H1 (cell line): ENCODE measurements around the gene CELA1. TPM values are rescaled to one million over a fixed set of nuclear protein-coding genes. Genes with fewer than 3 reads are reported as not detected.
A peak's percentile ranks its signal among the peaks of the same experiment; 100 is the strongest.

Experiments used
- CTCF ChIA-PET: fragments of 300-600 bp; sonication (Branson Sonifier 250); formaldehyde crosslinking; loops from one replicate; lab custom pipeline; 2021; ENCODE audit not compliant: partially characterized antibody; lab: Charles Lee
- POLR2A ChIA-PET: fragments of 300-600 bp; sonication (Branson Sonifier 250); formaldehyde crosslinking; loops from one replicate; lab custom pipeline; 2021; ENCODE audit warnings: inconsistent platforms; ENCODE audit not compliant: partially characterized antibody; lab: Charles Lee
- DNase-seq, 2 experiments: peaks; one replicate each; pipeline versions ENCODE4 v3.0.0 to v3.0.0-alpha.2; 2010 to 2022; ENCODE audit warnings: low spot score in 2 of 2, low read depth in 1 of 2, mixed read lengths in 1 of 2
- FAIRE-seq: peaks from 2 replicates; lab custom pipeline; 2011; peaks lifted over from hg19 to GRCh38; lab: Jason Lieb, UNC
- H2AFZ ChIP-seq: 2 replicates; pipeline ENCODE4 v1.8.1; 2012; ENCODE audit warnings: low read length, inconsistent platforms
- H2AK5ac ChIP-seq: 2 replicates; pipeline ENCODE4 v1.6.1; 2013; ENCODE audit warnings: low read depth, low read length
- H2BK120ac ChIP-seq: replicated peaks from 2 replicates; pipeline ENCODE3; 2013; ENCODE audit warnings: low read depth, low read length, inconsistent platforms
- H2BK12ac ChIP-seq: 2 replicates; pipeline ENCODE4 v1.6.1; 2013; ENCODE audit warnings: low read depth, low read length
- H2BK15ac ChIP-seq: 2 replicates; pipeline ENCODE4 v1.6.1; 2013; ENCODE audit warnings: low read length
- H2BK20ac ChIP-seq: 2 replicates; pipeline ENCODE4 v1.6.1; 2013; ENCODE audit warnings: low read length
- H2BK5ac ChIP-seq: 2 replicates; pipeline ENCODE4 v1.6.1; 2013; ENCODE audit warnings: low read depth, low read length
- H3K14ac ChIP-seq: 2 replicates; pipeline ENCODE4 v1.6.1; 2013; ENCODE audit warnings: inconsistent platforms; ENCODE audit not compliant: insufficient read length
- H3K18ac ChIP-seq: 2 replicates; pipeline ENCODE4 v1.6.1; 2013; ENCODE audit warnings: low read length; ENCODE audit errors: extremely low read depth
- H3K23ac ChIP-seq: 2 replicates; pipeline ENCODE4 v1.6.1; 2013; ENCODE audit warnings: inconsistent platforms; ENCODE audit not compliant: insufficient read length
- H3K23me2 ChIP-seq: 2 replicates; pipeline ENCODE4 v1.6.1; 2013; ENCODE audit warnings: low read depth, low read length
- H3K27ac ChIP-seq: 2 replicates; pipeline ENCODE4 v1.6.1; 2011; ENCODE audit warnings: low read depth, low read length, inconsistent platforms
- H3K27me3 ChIP-seq, 4 experiments: replicated peaks in 1 of 4; 1 replicate in 1 of 4; 2 replicates in 3 of 4; pipeline versions ENCODE4 v1.6.1 to v1.8.1; 2011 to 2013; ENCODE audit warnings: low read length in 3 of 4, mild to moderate bottlenecking in 3 of 4, inconsistent platforms in 2 of 4, mixed read lengths in 2 of 4, moderate library complexity in 1 of 4; ENCODE audit not compliant: control insufficient read depth in 3 of 4, insufficient read depth in 3 of 4; ENCODE audit errors: extremely low read depth in 1 of 4
- H3K36me3 ChIP-seq, 4 experiments: 2 replicates each; pipeline versions ENCODE4 v1.6.1 to v1.8.1; 2011 to 2013; ENCODE audit warnings: mild to moderate bottlenecking in 4 of 4, low read length in 3 of 4, moderate library complexity in 2 of 4, control low read depth in 1 of 4, inconsistent platforms in 1 of 4; ENCODE audit not compliant: insufficient read depth in 4 of 4, control insufficient read depth in 2 of 4
- H3K4ac ChIP-seq: replicated peaks from 2 replicates; pipeline ENCODE3; 2013; ENCODE audit warnings: low read length, low read depth, mixed read lengths, inconsistent platforms; ENCODE audit not compliant: insufficient read length
- H3K4me1 ChIP-seq, 4 experiments: replicated peaks in 1 of 4; 1 replicate in 1 of 4; 2 replicates in 3 of 4; pipeline versions ENCODE4 v1.6.1 to v1.8.1; 2011 to 2013; ENCODE audit warnings: low read length in 3 of 4, inconsistent platforms in 2 of 4, mixed read lengths in 1 of 4; ENCODE audit not compliant: insufficient read depth in 4 of 4, control insufficient read depth in 3 of 4
- H3K4me2 ChIP-seq, 2 experiments: 2 replicates each; pipeline versions ENCODE4 v1.6.1 to v1.8.1; 2011 to 2013; ENCODE audit warnings: low read depth in 2 of 2, low read length in 2 of 2, control low read depth in 1 of 2, inconsistent platforms in 1 of 2, mild to moderate bottlenecking in 1 of 2; ENCODE audit not compliant: insufficient read depth in 1 of 2
- H3K4me3 ChIP-seq, 4 experiments: fragments of 200-600, 300-600 bp in 1 of 4; sonication (generic), shearing (Covaris generic), sonication (Bioruptor Twin) in 1 of 4; 2 replicates each; pipeline versions ENCODE4 v1.5.1 to v1.8.1; 2011 to 2016; ENCODE audit warnings: low read length in 4 of 4, low read depth in 3 of 4, control low read depth in 2 of 4, inconsistent platforms in 2 of 4, mild to moderate bottlenecking in 2 of 4, mixed read lengths in 1 of 4, moderate library complexity in 1 of 4; ENCODE audit not compliant: insufficient read depth in 2 of 4; ENCODE audit errors: extremely low read depth in 1 of 4
- H3K56ac ChIP-seq: replicated peaks from 2 replicates; pipeline ENCODE3; 2013; ENCODE audit warnings: low read depth, mild to moderate bottlenecking, mixed read lengths, low read length, inconsistent platforms; ENCODE audit not compliant: insufficient read length
- H3K79me1 ChIP-seq: 2 replicates; pipeline ENCODE4 v1.6.1; 2013; ENCODE audit warnings: low read depth, low read length, control low read depth
- H3K79me2 ChIP-seq, 2 experiments: 2 replicates each; pipeline versions ENCODE4 v1.6.1 to v1.8.1; 2012 to 2013; ENCODE audit warnings: low read length in 2 of 2, mild to moderate bottlenecking in 2 of 2, inconsistent platforms in 1 of 2; ENCODE audit not compliant: insufficient read depth in 2 of 2, control insufficient read depth in 1 of 2
- H3K9ac ChIP-seq, 4 experiments: replicated peaks in 1 of 4; 1 replicate in 1 of 4; 2 replicates in 3 of 4; pipeline versions ENCODE4 v1.6.1 to v1.8.1; 2011 to 2013; ENCODE audit warnings: low read depth in 3 of 4, low read length in 3 of 4, control low read depth in 2 of 4, mild to moderate bottlenecking in 2 of 4, moderate library complexity in 2 of 4, inconsistent platforms in 1 of 4; ENCODE audit errors: extremely low read depth in 1 of 4
- H3K9me3 ChIP-seq, 2 experiments: 2 replicates each; pipeline versions ENCODE4 v1.6.1 to v1.8.1; 2012 to 2013; ENCODE audit warnings: mild to moderate bottlenecking in 2 of 2, moderate library complexity in 2 of 2, control low read depth in 1 of 2, inconsistent platforms in 1 of 2, low read depth in 1 of 2, low read length in 1 of 2, mixed read lengths in 1 of 2; ENCODE audit not compliant: insufficient read depth in 2 of 2
- H4K20me1 ChIP-seq, 2 experiments: replicated peaks in 1 of 2; 2 replicates each; pipeline versions ENCODE3 to v1.8.1; 2011 to 2013; ENCODE audit warnings: inconsistent platforms in 2 of 2, low read length in 2 of 2, mild to moderate bottlenecking in 1 of 2; ENCODE audit not compliant: insufficient read depth in 2 of 2, control insufficient read depth in 1 of 2
- H4K5ac ChIP-seq: 2 replicates; pipeline ENCODE4 v1.6.1; 2013; ENCODE audit warnings: low read length, low read depth, mixed read lengths, inconsistent platforms; ENCODE audit not compliant: insufficient read length
- H4K8ac ChIP-seq: 2 replicates; pipeline ENCODE4 v1.8.0; 2013; ENCODE audit warnings: mild to moderate bottlenecking, moderate library complexity, low read length, inconsistent platforms; ENCODE audit not compliant: insufficient read depth; ENCODE audit errors: extremely low read depth
- H4K91ac ChIP-seq: replicated peaks from 2 replicates; pipeline ENCODE3; 2013; ENCODE audit warnings: low read length, mixed read lengths, inconsistent platforms; ENCODE audit not compliant: insufficient read length
- ASH2L ChIP-seq: fragments of 200-600, 300-600 bp; sonication (generic); IDR thresholded peaks from one replicate; pipeline ENCODE4 v1.7.1; 2017; ENCODE audit warnings: low read length
- BCL11A ChIP-seq, 2 experiments: IDR thresholded peaks; one replicate each; pipeline ENCODE4 v1.6.1; 2011; ENCODE audit warnings: low read depth in 2 of 2, low read length in 2 of 2, mild to moderate bottlenecking in 2 of 2
- KDM1A ChIP-seq: fragments of 200-600, 300-600 bp; sonication (generic); IDR thresholded peaks from 2 replicates; pipeline ENCODE4 v1.7.1; 2016; ENCODE audit warnings: mild to moderate bottlenecking, low read length, borderline replicate concordance
- NRF1 ChIP-seq: IDR thresholded peaks from 2 replicates; pipeline ENCODE4 v1.6.1; 2011; ENCODE audit warnings: mild to moderate bottlenecking, low read depth, low read length, improper control_type of control experiment
- PHF8 ChIP-seq: fragments of 200-600 bp; sonication (generic); conservative IDR thresholded peaks from 2 replicates; pipeline ENCODE4 v1.7.1; 2012; ENCODE audit warnings: low read depth, mild to moderate bottlenecking, inconsistent platforms, low read length, moderate library complexity
- SRF ChIP-seq: IDR thresholded peaks from 2 replicates; pipeline ENCODE4 v1.6.1; 2011; ENCODE audit warnings: mild to moderate bottlenecking, low read depth, low read length, moderate library complexity
- WGBS, 2 experiments: shearing (Covaris generic) in 1 of 2; methylation state at CpG; one replicate each; pipeline versions ENCODE4 v1.1.6 to v1.1.7; 2013 to 2015; ENCODE audit warnings: low lambda C conversion rate in 2 of 2, mixed read lengths in 2 of 2, inconsistent platforms in 1 of 2, low coverage in 1 of 2, missing lambda C conversion rate in 1 of 2; ENCODE audit not compliant: insufficient replicate concordance in 2 of 2, insufficient coverage in 1 of 2, insufficient read length in 1 of 2; ENCODE audit errors: extremely low coverage in 1 of 2, missing lambda C conversion rate in 1 of 2; 5-methylcytosine and 5-hydroxymethylcytosine counted together
- polyA plus RNA-seq, 7 experiments: library from polyadenylated mRNA; depleted of rRNA in 3 of 7; stranded (reverse) in 5 of 7; unstranded in 2 of 7; fragments of >200 nt in 5 of 7; fragments of 200-250 nt in 2 of 7; gene quantifications; 1 replicate in 5 of 7; 2 replicates in 1 of 7; 4 replicates in 1 of 7; pipeline versions ENCODE4 v1.2.1 to v1.2.3, GENCODE V29; 2011 to 2013; ENCODE audit warnings: missing spikeins in 2 of 7, mixed read lengths in 2 of 7
- total RNA-seq: library from RNA; stranded (reverse); fragmentation: NEBNext Ultra II Directional; extraction: Animal tissue kit (Norgen Biotek cat#: 25700); gene quantifications from 2 replicates; pipeline ENCODE4 v1.2.1, GENCODE V29; 2021

CELA1 gene
- total and polyA plus RNA-seq, 2 of the 8 experiments (the other 6 are each of a cell fraction or from before 2014, with no cell fraction given) = 0.09 TPM; not detected in 1

DNA sequence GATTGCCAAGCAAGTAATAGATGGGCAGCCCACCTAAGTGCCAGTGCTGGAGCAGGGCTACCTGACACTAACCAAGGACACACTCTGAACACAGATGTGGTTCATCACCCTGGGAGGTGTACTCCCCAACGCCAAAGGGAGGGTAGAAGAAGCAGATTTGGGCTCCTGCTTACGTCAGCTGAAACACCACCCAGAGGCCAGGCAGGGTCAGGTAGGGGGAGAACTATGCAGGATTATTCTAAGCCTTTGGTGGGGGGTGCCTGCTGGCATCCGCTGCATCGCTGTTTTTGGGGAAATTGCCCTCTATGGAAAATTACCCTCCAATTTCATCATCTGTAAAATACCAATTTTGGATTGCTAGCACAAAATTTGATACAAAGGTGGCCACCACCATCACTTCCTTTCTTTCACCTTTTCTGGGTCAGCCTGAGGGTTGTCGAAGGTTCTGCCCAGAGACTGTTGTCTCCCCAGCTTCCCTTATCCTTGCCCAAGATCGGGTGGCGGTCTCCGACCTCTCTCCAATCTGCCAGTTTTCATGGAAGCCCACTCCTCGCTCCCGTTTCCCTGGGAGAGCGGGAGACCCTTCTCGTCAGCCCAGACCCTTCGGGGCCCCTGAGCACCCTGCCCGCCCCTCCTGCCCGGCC, 23.0 kb downstream of the CELA1 start:
- H2BK15ac ChIP-seq = no peak overlapping the region
- H4K91ac ChIP-seq = peak overlapping the region; percentile 22
- H4K8ac ChIP-seq = no peak overlapping the region
- no peak overlapping the region; the same call in 1 of the 2 replicates for H2AFZ ChIP-seq
- CTCF ChIA-PET = interaction anchor here (0.9 to 7.0 kb wide), 4 partner anchors 14 to 54 kb away, joined by 3 to 45 read pairs (median 4); no protein-coding TSS in a partner anchor
- peak overlapping the region; percentile 88; the same call in 1 of the 2 replicates for H2BK12ac ChIP-seq
- no peak overlapping the region for H3K4me2 ChIP-seq
- no peak overlapping the region for H2BK5ac ChIP-seq
- H3K9me3 ChIP-seq = no peaks in the 10 kb centered on the region
- 0 out of 2 replicates have a peak overlapping the region, but pooled peaks have one; percentile 13 for H2BK20ac ChIP-seq
- H3K4ac ChIP-seq = no peak overlapping the region
- no peak overlapping the region for H3K9ac ChIP-seq
- H3K36me3 ChIP-seq = no peaks in the 10 kb centered on the region
- TF ChIP-seq KDM1A = no peak
- TF ChIP-seq PHF8 = no peak
- TF ChIP-seq ASH2L = no peak
- no peak for TF ChIP-seq BCL11A (IDR thresholded peaks at IDR 0.05; ENCODE audit: low read depth in 2 of 2, low read length in 2 of 2)
- no peak for TF ChIP-seq NRF1
- TF ChIP-seq SRF = no peak
- TF ChIP-seq, all 59 proteins: peak for 0
- H3K56ac ChIP-seq = no peak overlapping the region
- POLR2A ChIA-PET = interaction anchor here (0.8 to 1.0 kb wide), 2 partner anchors 36 to 68 kb away, joined by 3 read pairs; partner anchors contain the start of gene GALNT6
- no peak overlapping the region for H3K23ac ChIP-seq
- H3K27ac ChIP-seq = no peak overlapping the region
- H3K4me1 ChIP-seq = peaks cover 2 to 16% (median 7%) of the 10 kb centered on the region in 4 experiments; a peak in 6 of 7 replicates
- DNase-seq (no peak), FAIRE-seq (no peak)
- no peak overlapping the region for H3K14ac ChIP-seq
- H2AK5ac ChIP-seq = no peak overlapping the region
- no peaks in the 10 kb centered on the region for H4K20me1 ChIP-seq
- no peaks in the 10 kb centered on the region for H3K79me1 ChIP-seq
- H4K5ac ChIP-seq = no peak overlapping the region
- no peaks in the 10 kb centered on the region; a peak in 1 of 7 replicates for H3K27me3 ChIP-seq
- no peak overlapping the region for H2BK120ac ChIP-seq
- 88% methylated on average over 7 of the region's 15 CpGs; no CpG with 5 or more reads in 1 of the 2 experiments for WGBS, 2 experiments
- no peaks in the 10 kb centered on the region for H3K23me2 ChIP-seq
- no peak overlapping the region for H3K4me3 ChIP-seq
- peak overlapping the region; percentile 80 for H3K18ac ChIP-seq
- no peaks in the 10 kb centered on the region for H3K79me2 ChIP-seq
